H4 (cell line): ENCODE results near the gene IL4R. TPM values are rescaled to one million over a fixed set of nuclear protein-coding genes. Genes with fewer than 3 reads are reported as not detected.
A peak's percentile ranks its signal among the peaks of the same experiment; 100 is the strongest.
"Not testable (repeated sequence)": the region's sequence is repeated elsewhere in the genome, so short reads cannot be mapped to it uniquely, and the experiment has no call there.

Experiments
- DNase-seq: peaks from one replicate; pipeline ENCODE4 v3.0.0-alpha.2; 2015; ENCODE audit warnings: low spot score
- total RNA-seq: library from RNA; depleted of rRNA; stranded (reverse); fragments of >200 nt; shearing (Covaris generic); gene quantifications from 2 replicates; pipeline ENCODE4 v1.2.3, GENCODE V29; 2014

Gene IL4R
- total RNA-seq, 1 experiment from 2014 or later = 9.0 TPM

DNA sequence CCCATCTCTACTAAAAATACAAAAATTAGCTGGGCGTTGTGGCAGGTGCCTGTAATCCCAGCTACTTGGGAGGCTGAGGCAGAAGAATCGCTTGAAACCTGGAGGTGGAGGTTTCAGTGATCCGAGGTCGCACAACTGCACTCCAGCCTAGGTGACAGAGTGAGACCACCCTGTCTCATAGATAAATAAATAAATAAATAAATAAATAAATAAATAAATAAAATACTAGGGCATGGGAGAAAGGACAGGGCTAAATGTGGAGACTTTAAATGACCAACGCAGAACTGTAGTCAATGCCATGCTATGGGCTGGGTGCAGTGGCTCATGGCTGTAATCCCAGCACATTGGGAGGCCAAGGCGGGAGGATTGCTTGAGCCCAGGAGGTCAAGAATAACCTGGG lies 25.5 kb upstream of the IL4R start:
- DNase-seq = not testable (repeated sequence)

DNA sequence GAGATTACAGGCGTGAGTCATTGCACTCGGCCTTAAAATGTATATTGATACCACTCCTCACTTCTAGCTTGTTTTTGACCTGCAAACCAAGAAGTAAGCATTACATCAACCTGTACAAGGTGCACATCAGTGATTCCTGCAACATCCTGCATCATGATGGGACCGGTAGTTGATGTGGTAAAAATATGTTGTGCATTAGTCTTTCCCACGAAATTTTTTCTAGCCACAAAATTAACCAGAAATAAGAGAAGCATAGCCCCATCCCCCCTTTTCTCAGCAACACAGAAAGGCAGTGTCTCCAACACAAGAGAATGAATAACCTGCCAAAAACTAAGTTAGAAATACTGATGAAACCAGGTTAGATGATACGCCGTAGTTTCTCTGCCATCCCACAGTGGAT lies 24.1 kb upstream of the IL4R start:
- no peak for DNase-seq

DNA sequence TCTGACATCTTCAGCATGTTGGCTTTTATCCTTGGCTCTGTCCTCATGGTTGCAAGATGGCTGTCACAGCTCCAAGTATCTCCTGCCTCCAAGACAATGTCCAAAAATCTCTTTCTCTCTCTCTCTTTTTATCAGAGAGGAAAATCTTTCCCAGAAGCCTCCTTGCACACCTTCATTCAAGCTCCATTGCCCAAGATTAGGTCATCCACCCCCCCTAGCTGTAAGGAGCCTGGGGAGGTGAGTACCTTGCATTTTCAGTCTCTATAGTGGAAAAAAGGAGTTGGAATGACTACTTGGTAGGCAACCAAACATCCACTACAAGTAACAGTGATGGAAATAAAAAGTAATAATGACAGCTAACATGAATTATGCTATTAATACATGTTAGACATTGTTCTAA lies 23.2 kb upstream of the IL4R start:
- DNase-seq = no peak

DNA sequence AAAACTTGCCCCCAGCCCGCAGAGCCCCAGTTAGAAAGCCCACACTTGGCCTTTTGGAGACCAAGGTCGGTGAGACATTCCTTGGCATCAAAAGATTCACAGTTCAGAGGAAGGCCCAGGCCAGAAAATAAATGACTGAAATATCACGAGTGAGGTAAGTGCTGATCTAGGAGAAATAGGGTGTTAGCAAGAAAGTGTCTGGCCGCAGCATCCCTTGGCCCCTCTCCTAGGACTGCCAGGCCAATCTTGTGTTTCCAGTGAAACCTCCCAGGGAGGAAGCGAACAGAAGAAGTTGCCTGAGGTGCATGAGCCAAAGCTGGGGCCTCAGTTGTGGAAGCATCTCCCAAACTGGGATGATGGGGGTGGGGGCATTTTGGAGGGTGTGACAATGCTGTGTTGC lies 22.7 kb upstream of the IL4R start:
- DNase-seq = no peak

DNA sequence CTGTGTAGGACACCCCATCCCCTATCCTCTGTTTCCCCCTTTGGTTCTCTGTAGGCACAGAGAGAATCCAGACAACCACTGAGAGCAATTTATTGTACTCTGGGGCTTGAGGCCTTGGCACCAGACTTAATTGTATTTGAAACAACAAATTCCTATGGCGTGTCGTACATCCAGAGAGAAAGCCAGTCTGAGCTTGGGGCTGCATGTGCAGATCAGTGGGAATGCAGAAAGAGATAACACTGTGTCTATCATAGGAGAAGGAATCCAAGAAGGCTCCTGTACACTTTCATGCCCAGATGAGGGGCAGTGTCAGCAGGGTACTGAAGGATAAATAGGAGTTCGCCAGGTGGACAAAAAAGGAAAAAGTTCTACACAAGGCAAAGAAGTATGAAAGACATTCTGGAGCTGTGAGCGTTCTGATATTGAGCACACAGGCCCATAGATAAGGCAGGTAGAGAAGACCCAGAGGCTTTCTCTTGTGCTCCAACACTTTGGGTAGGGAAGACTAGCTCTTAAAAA lies 22.0 kb upstream of the IL4R start:
- DNase-seq = no peak

DNA sequence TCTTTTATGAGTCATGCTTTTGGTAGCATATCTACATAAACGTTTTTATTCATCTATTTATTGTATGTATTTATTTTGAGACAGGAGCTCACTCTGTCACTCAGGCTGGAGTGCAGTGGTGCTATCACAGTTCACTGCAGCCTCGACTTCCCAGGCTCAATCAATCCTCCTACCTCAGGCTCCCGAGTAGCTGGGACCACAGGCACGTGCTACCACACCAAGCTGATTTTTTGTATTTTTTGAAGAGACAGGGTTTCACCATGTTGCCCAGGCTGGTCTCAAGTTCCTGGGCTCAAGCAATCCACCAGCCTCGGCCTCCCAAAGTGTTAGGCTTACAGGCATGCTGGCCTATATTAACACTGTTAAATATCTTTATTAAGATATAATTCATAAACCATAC lies 20.4 kb upstream of the IL4R start:
- DNase-seq = no peak

DNA sequence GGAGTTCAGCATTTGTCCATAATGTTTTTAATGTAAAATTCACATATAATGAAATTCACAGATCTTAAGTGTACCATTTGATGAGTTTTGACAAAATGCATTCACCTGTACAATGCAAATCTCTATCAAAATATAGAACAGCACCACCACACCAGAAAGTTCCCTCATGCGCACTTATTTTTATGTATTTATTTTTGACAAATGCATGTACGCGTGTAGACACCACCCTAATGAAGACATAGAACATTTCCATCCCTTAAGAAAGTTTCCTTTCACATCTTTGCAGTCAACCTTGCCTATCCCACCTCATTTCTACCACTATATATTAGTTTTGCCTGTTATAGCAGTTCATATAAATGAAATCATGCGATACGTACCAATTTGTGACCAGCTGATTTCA lies 15.6 kb upstream of the IL4R start:
- DNase-seq = no peak

DNA sequence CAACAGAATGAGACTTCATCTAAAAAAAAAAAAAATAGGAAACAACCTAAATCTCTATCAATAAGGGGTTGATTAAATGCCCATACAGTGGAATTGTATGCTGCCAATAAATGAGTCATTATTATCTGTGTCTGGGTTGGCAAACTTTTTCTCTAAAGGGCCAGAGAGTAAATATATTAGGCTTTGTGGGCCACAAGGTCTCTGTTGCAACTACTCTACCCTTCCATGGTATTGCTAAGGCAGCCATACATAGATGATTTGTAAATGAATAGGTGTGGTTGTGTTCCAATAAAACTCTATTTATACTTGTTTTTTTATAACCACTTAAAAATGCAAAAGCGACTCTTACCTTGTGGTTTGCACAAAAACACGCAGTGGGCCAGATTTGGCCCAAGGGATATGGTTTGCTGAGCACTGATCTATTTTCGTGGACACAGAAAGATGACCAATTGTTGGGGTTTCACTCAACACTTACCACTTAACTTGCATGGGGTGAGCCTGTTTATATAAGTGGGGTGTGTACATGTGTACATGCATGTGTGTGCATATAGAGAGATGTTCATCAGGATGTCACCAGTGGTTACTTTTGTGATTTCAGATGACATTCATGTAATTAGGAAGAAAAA lies 12.4 kb upstream of the IL4R start:
- no peak for DNase-seq

DNA sequence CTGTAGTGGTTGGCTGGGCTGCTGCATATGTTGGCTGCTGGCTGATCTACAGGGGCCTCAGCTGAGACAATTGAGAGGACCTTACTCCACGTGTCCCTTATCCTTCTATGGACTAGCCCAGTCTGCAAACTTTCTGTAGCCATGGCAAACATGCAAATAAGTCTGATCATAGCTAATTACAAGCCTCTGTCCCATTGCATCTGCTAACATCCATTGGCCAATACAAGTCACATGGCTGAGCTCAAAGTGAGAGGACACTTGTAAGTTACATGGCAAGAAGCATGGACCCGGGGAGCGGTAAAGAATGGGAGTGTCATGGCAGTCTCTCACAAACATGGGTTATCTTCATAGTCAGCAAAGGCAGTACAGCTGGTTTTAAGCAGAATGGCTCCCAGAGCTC lies 11.6 kb upstream of the IL4R start:
- no peak for DNase-seq

DNA sequence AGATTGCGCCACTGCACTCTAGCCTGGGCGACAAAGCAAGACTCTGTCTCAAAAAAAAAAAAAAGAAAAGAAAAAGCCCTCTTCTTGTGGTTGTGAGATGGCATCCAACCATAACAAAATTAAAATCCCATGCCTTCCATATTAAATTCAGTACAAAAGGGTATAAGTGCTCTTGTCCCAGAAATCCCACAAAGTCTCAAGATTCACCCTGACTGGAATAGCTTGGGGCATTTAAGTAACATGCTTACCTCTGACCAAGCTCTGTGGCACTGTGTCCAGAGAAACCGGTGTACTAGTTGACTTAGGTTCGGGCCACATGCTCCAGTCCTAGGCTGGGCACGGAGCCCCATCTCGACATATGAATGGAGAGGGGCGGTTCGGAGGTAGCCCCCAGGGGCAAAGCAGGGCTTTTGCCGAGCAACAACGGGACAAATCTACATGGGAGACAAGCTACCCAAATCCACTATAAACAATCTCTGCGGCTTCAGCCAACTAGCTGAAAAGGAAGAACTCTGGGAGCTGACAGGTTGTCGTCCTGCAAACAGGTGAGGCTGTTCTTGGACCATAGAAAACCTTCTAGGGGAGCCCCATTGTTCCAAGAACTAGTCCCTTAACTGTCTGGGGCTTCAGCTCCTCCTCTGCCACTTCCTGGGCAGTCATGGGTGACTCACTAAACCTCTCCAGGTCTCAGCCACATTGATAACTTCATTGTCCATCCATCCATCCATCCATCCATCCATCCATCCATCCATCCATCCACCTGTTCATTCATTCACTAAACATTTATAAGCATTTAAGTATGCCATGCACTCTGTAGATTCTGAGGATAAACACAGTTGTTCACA lies 10.3 kb upstream of the IL4R start:
- no peak for DNase-seq

DNA sequence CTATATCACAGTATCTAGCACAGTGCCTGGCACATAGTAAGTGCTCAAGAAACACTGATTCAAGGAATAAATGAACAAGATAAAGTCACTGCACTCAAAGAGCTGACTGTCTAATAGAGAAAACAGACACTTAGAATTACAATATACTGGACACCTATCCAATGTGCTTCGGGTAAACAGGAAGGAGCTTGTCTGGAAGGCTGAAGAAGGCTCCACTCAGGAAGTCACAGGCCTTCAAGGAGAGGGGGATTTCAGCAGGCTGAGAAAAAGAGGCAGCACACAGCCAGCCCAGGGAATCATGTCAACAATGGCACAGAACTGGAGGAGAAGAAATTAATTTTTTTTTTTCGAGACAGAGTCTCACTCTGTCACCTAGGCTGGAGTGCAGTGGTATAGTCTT lies 9.7 kb upstream of the IL4R start:
- DNase-seq = no peak

DNA sequence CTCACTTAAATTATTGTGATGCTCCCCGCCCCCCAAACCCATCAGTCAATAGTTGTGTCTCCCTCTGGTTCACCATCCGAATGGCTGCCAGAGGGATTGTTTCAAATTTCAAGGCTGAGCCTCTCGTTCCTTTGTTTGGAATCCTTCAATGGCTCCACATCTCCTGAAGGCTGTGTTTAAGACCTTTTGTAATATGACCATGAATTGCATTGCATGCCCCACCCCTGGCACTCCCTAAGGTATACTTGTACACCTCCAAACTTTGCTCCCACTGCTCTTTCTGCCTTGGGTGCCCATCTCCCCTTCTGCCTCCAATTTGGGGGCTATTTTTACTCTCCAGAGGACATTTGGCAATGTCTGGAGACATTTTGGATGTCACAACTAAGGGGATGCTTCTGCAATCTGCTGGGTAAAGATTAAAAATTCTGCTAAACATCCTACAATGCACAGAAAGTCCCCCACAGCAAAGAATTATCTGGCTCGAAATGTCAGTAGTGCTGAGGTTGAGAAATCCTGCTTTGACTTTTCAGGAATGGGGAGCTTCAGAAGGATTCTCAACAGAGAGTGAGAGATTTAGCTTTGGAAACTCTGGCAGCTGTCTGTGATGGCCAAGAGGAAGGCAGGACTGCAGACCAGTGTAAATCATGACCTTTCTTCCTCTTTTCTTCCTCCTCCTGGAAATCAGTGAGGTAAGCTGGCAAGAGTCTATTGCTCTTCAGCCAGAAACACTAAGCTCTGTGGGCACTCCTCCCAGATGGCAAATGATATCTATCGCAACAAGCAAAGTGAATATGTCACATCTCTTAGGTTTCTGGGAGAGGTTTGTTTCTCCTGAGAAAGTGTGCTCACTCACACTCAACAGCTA lies 8.7 kb upstream of the IL4R start:
- DNase-seq = no peak

DNA sequence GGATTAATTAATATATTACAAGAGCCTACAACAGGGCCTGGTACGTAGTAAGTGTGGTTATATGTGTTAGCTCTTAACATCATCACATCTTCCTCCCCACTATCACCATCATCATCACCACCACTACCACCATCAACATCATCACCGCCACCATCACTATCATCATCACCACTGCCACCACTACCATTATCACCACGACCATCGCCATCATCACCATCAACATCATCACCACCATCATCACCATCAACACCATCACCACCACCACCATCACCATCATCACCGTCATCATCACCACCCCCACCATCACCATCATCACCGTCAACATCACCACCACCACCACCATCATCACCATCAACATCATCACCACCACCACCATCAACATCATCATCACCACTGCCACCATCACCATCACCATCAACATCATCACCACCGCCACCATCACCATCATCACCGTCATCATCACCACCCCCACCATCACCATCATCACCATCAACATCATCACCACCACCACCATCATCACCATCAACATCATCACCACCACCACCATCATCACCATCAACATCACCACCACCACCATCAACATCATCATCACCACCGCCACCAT lies 7.8 kb upstream of the IL4R start:
- no peak for DNase-seq

DNA sequence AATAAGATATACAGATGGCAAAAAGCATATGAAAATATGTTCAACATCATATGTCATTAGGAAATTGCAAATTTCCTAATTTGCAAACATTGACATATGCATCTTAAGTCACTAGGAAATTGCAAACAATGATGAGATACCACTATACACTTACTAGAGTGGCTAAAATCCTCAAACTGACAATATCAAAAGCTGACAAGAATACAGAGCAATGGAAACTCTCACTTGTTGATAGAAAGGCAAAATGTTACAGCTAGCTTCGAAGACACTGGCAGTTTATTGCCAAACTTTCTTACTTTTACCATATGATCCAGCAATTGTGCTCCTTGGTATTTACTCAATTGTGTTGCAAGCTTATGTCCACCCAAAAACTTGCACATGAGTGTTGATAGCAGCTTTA lies 5.0 kb upstream of the IL4R start:
- DNase-seq = no peak

DNA sequence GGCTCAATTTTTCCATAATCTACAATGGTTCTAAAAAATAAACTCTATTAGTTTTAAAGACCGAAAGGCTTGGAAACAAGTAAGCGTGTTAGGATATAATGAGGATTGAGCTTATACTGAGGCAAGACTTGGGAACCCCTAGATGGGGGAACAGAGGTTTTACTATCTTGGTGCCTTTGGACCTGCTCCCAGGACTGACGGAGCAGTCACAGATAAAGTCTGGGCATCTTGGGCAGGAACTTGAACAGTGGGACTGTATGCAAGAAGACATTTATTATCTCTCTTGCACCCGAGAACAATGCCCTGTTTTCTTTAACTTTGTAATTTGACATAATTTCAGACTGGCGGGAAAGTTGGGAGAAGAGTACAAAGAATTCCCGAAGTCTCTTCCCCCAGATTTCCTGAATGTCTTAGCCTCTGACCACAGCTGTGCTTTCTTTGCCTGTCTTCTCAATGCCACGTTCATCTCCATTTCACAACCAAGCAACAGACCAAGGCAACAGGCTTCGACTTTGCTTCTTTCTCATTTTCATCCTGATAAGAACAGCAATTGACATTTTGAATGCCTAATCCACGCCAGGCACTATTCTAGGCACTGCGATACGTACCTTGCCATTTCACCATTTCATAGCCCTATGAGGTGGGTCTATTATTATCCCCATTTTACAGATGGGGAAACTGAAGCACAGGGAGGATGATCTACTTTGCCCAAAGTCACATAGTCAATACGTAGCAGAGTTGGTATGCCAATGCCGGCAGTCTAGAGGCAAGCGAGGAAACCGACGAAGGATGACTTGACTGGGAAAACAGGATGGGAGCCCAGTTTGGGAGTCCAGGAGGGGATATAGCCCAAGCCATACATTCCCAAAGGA lies 3.0 kb upstream of the IL4R start:
- no peak for DNase-seq

DNA sequence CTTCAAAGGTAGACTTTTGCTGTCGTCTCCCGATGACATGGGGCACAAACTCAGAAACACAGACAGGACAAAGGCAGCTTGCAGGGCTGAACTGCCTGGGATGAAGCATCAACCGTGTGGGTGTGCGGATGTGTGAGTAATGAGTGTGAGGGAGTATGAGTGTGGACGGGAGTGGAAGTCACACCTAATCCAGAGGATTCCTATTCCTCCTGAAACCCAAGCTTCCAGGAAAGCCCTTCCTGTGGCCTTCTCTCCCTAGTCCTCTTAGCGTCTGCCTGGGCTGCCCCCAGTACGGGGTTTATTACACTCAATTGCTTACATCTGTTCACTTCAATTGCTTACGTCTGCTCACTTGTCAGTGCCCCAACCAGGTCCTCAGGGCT lies 2.3 kb upstream of the IL4R start:
- DNase-seq = no peak

DNA sequence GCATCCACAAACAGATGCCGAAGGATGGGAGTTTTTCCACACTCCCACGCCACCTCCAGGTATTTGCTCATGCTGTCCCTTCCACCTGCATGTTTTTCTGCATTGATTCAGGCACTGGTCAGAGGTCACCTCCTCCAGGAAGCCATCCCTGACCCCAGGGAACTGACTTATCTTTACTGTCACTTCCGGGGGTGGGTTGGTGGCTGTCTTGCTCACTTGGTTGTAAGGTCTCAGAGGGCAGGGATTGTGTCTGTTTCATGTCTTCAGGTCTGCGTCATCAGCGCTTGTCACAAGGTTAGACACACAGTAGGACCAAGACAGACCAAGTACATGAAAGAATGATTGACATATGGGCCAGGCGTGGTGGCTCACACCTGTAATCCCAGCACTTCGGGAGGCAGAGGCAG lies 1.9 kb upstream of the IL4R start:
- no peak for DNase-seq

DNA sequence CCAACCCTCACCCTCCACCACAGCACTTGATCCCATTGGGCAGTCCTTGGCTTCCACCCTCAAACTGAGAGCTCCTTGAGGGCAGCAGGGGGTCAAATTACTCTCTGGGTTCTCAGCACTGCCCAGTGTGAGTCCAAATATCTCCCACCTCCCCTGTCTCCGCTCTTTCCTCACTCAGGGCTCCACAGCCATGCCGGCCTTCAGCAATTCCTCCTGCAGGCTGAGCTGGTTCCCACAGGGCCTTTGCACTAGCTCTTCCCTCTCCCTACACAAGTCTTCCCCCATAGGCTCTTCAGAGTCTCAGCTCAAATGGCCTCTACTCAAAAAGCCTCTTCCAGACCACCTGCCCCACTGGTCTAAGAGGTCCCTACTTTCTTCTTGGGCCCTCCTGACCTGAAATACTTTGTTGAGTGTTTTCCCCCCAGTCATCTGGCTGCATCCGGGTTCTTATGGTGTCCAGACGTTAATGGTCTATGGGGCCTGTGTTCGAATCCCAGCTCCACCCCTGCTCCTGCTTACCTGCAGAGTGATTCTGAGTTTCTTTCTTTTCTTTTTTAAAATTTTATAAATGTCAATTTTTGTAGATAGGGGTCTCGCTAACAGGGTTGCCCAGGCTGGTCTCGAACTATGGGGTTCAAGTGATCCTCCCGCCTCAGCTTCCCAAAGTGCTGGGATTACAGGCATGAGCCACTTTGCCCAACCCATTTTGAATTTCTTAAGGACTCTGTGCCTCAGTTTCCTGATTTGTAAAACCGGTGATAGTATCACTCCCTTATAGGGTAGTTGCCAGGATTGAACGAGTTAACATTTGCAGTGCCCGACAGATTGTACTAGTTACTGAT lies 973 bp upstream of the IL4R start:
- DNase-seq = no peak

DNA sequence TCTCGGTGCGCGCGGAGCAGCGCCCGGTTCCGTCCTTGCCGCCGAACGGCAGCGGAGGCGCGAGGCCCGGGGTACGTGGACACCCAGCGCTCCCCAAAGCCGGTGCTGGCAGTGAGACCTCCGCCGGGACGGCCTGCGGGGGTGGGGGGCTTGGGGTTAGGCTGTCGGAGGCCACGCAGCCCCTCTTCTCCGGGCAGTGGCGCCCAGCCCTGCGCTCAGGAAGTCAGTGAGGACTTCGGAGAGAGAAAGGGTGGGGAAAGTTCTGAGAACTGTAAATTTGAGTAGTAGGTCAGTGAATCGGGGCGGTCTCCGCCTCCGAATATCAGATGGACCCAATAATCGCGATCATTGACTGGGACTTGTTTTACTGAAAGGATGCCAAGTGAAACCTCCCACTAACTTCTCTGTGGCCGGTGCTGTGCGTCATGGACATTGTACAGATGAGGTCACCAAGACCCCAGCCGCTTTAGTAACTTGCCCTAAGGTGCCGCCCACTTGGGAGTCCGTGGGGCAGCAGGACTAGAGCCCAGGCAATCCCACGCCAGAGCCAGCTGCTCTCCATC lies 468 bp downstream of the IL4R start:
- DNase-seq = peak; percentile 56

DNA sequence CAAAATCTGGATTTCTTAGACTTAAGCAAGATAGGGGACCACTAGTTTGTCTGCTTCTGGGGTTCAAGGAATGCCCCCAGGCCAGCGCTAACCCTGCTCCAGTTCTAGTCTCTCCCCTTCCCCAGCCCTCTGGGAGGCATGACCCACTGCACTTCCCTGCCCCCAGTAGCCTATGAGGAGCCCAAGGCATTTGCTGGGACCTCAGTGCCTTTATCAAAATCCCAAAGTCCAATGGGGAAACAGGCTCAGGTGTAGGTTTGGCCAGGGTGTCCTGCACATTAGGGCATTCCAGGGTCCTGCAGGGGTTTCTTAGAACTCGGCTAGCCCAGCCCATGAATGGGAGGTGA lies 1.2 kb downstream of the IL4R start:
- no peak for DNase-seq
